Left ventricle myocardium inferior (tissue), 1 donor: Measurements from ENCODE around the gene DAB1. TPM values are rescaled to one million over a fixed set of nuclear protein-coding genes. Genes with fewer than 3 reads are reported as not detected.

Source experiments
- DNase-seq: peaks from one replicate; pipeline ENCODE4 v3.0.0-alpha.2; 2020
- H3K27ac ChIP-seq: fragments of 200-600 bp; replicated peaks from 2 replicates; pipeline ENCODE4 v1.8.0; 2021
- H3K27me3 ChIP-seq: fragments of 200-600 bp; 2 replicates; pipeline ENCODE4 v1.8.0; 2021; ENCODE audit warnings: low read depth
- H3K36me3 ChIP-seq: fragments of 200-600 bp; 2 replicates; pipeline ENCODE4 v1.8.0; 2021
- H3K4me1 ChIP-seq: fragments of 200-600 bp; 2 replicates; pipeline ENCODE4 v1.8.0; 2021
- H3K4me3 ChIP-seq: fragments of 200-600 bp; 2 replicates; pipeline ENCODE4 v1.8.0; 2021; ENCODE audit warnings: mild to moderate bottlenecking, moderate library complexity
- H3K9me3 ChIP-seq: fragments of 200-600 bp; replicated peaks from 2 replicates; pipeline ENCODE4 v1.8.0; 2021
- CTCF ChIP-seq: fragments of 200-600 bp; IDR thresholded peaks from 2 replicates; pipeline ENCODE4 v1.8.0; 2021; ENCODE audit warnings: antibody characterized with exemption, mild to moderate bottlenecking, borderline replicate concordance
- intact Hi-C: fragments of 100-400 bp; cut with micrococcal nuclease; formaldehyde crosslinking; loops from one replicate; pipeline ENCODE4 v1.11.0; 2022
- total RNA-seq: library from RNA; stranded (reverse); fragmentation: NEBNext Ultra II Directional; extraction: Animal tissue kit (Norgen Biotek cat#: 25700); gene quantifications from one replicate; pipeline ENCODE4 v1.2.1, GENCODE V29; 2021
- donor health status: DM: no; HTN: yes; CAD: no; lungs with severe emphysema.

DAB1 gene
- total RNA-seq, 1 donor from 2014 or later = 0.77 TPM

- Histone ChIP-seq H3K9me3 (peaks cover 5% of the 10 kb centered on the region), H3K4me3 (no peak overlapping the region), H3K4me1 (peaks cover 10% of the 10 kb centered on the region), H3K27ac (no peak overlapping the region), H3K27me3 (no peaks in the 10 kb centered on the region), H3K36me3 (no peaks in the 10 kb centered on the region)
- intact Hi-C loops = no loop called here
- no peak for DNase-seq
- TF ChIP-seq CTCF = no peak
Measured at GRCh38 chr1:57329937-57330336, 93.9 kb downstream of the DAB1 start.

- TF ChIP-seq CTCF = no peak
Measured at GRCh38 chr1:57329001-57329527, 94.8 kb downstream of the DAB1 start.

GRCh38 chr1:57327946-57328345 lies 95.9 kb downstream of the DAB1 start:
- H3K36me3 ChIP-seq = no peaks in the 10 kb centered on the region
- no peak for DNase-seq
- intact Hi-C loops = no loop called here
- peaks cover 10% of the 10 kb centered on the region for H3K4me1 ChIP-seq
- no peak for TF ChIP-seq CTCF
- no peak overlapping the region for H3K4me3 ChIP-seq
- H3K27me3 ChIP-seq = no peaks in the 10 kb centered on the region
- H3K9me3 ChIP-seq = peaks cover 5% of the 10 kb centered on the region
- no peak overlapping the region for H3K27ac ChIP-seq

More at GRCh38 chr1:57329001-57329527, 94.8 kb downstream of the DAB1 start:
- no peak overlapping the region for H3K4me3 ChIP-seq
- peaks cover 5% of the 10 kb centered on the region for H3K9me3 ChIP-seq
- no peaks in the 10 kb centered on the region for H3K27me3 ChIP-seq
- H3K4me1 ChIP-seq = peaks cover 10% of the 10 kb centered on the region
- H3K36me3 ChIP-seq = no peaks in the 10 kb centered on the region
- no peak overlapping the region for H3K27ac ChIP-seq
- DNase-seq = no peak
- intact Hi-C loops = no loop called here

- Histone ChIP-seq H3K4me3 (no peak overlapping the region), H3K36me3 (no peaks in the 10 kb centered on the region), H3K4me1 (peaks cover 10% of the 10 kb centered on the region), H3K9me3 (peaks cover 5% of the 10 kb centered on the region), H3K27ac (no peak overlapping the region), H3K27me3 (no peaks in the 10 kb centered on the region)
- no peak for DNase-seq
- intact Hi-C loops = no loop called here
- no peak for TF ChIP-seq CTCF
Measured at GRCh38 chr1:57327336-57327735, 96.5 kb downstream of the DAB1 start.

- Histone ChIP-seq H3K36me3 (no peaks in the 10 kb centered on the region), H3K4me3 (no peak overlapping the region), H3K27ac (no peak overlapping the region), H3K4me1 (peaks cover 10% of the 10 kb centered on the region), H3K27me3 (no peaks in the 10 kb centered on the region), H3K9me3 (no peaks in the 10 kb centered on the region)
- no peak for DNase-seq
- TF ChIP-seq CTCF = no peak
- intact Hi-C loops = no loop called here
Measured at GRCh38 chr1:57325536-57325935, 98.3 kb downstream of the DAB1 start.

GRCh38 chr1:57325117-57325516 lies 98.7 kb downstream of the DAB1 start:
- TF ChIP-seq CTCF = no peak
- intact Hi-C loops = no loop called here
- DNase-seq = no peak

More at GRCh38 chr1:57325117-57325516, 98.7 kb downstream of the DAB1 start:
- H3K36me3 ChIP-seq = no peaks in the 10 kb centered on the region
- no peak overlapping the region for H3K4me3 ChIP-seq
- peaks cover 10% of the 10 kb centered on the region for H3K4me1 ChIP-seq
- H3K27ac ChIP-seq = no peak overlapping the region
- H3K27me3 ChIP-seq = no peaks in the 10 kb centered on the region
- H3K9me3 ChIP-seq = no peaks in the 10 kb centered on the region
